IMR-90 (cell line): Measurements from ENCODE around the gene SLC22A4. TPM values are rescaled to one million over a fixed set of nuclear protein-coding genes. Genes with fewer than 3 reads are reported as not detected.

Experiments used
- ATAC-seq: fragments of 200-7000 bp; cut with Tn5 transposase; 2 replicates; pipeline ENCODE4 v1.9.1; 2020; ENCODE audit warnings: low read depth, mild to moderate bottlenecking, moderate library complexity
- BruUV-seq: library from RNA; stranded (reverse); fragments of 400-500 nt; replicated peaks from 2 replicates; lab custom pipeline; 2021; lab: Mats Ljungman, UMichigan
- CTCF ChIA-PET: fragments of 300-600 bp; formaldehyde crosslinking; extraction: SDS; loops from one replicate; lab custom pipeline; 2021; ENCODE audit warnings: antibody characterized with exemption; lab: Yijun Ruan, JAX
- POLR2A ChIA-PET: fragments of 300-600 bp; sonication (Branson Sonifier 250); formaldehyde crosslinking; loops from one replicate; lab custom pipeline; 2022; ENCODE audit warnings: antibody characterized with exemption; ENCODE audit not compliant: unreplicated experiment; lab: Charles Lee
- DNase-seq: peaks from one replicate; pipeline ENCODE4 v3.0.0; 2013
- H2AFZ ChIP-seq: replicated peaks from 2 replicates; pipeline ENCODE3; 2013; ENCODE audit warnings: low read length, mild to moderate bottlenecking; ENCODE audit not compliant: poor library complexity
- H2AK5ac ChIP-seq: 2 replicates; pipeline ENCODE4 v1.6.1; 2013; ENCODE audit warnings: low read depth, low read length, inconsistent platforms
- H2AK9ac ChIP-seq: replicated peaks from 2 replicates; pipeline ENCODE3; 2013; ENCODE audit warnings: mild to moderate bottlenecking, low read depth, low read length, moderate library complexity; ENCODE audit not compliant: poor library complexity
- H2BK120ac ChIP-seq: 2 replicates; pipeline ENCODE4 v1.6.1; 2013; ENCODE audit warnings: low read depth, low read length, inconsistent platforms
- H2BK15ac ChIP-seq: 3 replicates; pipeline ENCODE4 v1.6.1; 2013; ENCODE audit warnings: low read depth, low read length, inconsistent platforms
- H2BK20ac ChIP-seq: 2 replicates; pipeline ENCODE4 v1.6.1; 2013; ENCODE audit warnings: low read depth, mild to moderate bottlenecking, inconsistent platforms, low read length, moderate library complexity
- H2BK5ac ChIP-seq: 2 replicates; pipeline ENCODE4 v1.6.1; 2013; ENCODE audit warnings: mild to moderate bottlenecking, low read depth, low read length, inconsistent platforms; ENCODE audit not compliant: poor library complexity, severe bottlenecking
- H3K14ac ChIP-seq: replicated peaks from 2 replicates; pipeline ENCODE4 v1.6.1; 2013; ENCODE audit warnings: low read depth, low read length, inconsistent platforms
- H3K18ac ChIP-seq: 2 replicates; pipeline ENCODE4 v1.6.1; 2013; ENCODE audit warnings: low read depth, low read length, control low read depth
- H3K23ac ChIP-seq: 2 replicates; pipeline ENCODE4 v1.6.1; 2013; ENCODE audit warnings: low read depth, low read length, inconsistent platforms
- H3K27ac ChIP-seq: 2 replicates; pipeline ENCODE4 v1.5.1; 2013; ENCODE audit warnings: mild to moderate bottlenecking, control low read depth, low read length; ENCODE audit not compliant: insufficient read depth
- H3K27me3 ChIP-seq: 2 replicates; pipeline ENCODE4 v1.6.1; 2013; ENCODE audit warnings: low read length; ENCODE audit not compliant: control insufficient read depth, insufficient read depth
- H3K36me3 ChIP-seq: 2 replicates; pipeline ENCODE4 v1.6.1; 2013; ENCODE audit warnings: low read length, mixed read lengths; ENCODE audit not compliant: control insufficient read depth, insufficient read depth
- H3K4ac ChIP-seq: 2 replicates; pipeline ENCODE4 v1.6.1; 2013; ENCODE audit warnings: low read depth, low read length, inconsistent platforms
- H3K4me1 ChIP-seq: 2 replicates; pipeline ENCODE4 v1.6.1; 2013; ENCODE audit warnings: low read length, mixed read lengths; ENCODE audit not compliant: control insufficient read depth, insufficient read depth
- H3K4me2 ChIP-seq: 2 replicates; pipeline ENCODE4 v1.6.1; 2013; ENCODE audit warnings: low read depth, mild to moderate bottlenecking, control low read depth, low read length, moderate library complexity
- H3K4me3 ChIP-seq: 2 replicates; pipeline ENCODE4 v1.5.1; 2013; ENCODE audit warnings: low read depth, mild to moderate bottlenecking, control low read depth, low read length, moderate library complexity; ENCODE audit not compliant: insufficient read depth
- H3K56ac ChIP-seq: 2 replicates; pipeline ENCODE4 v1.6.1; 2013; ENCODE audit warnings: low read length, inconsistent platforms; ENCODE audit not compliant: insufficient read depth; ENCODE audit errors: extremely low read depth
- H3K79me1 ChIP-seq, 2 experiments: 2 replicates each; pipeline ENCODE4 v1.6.1; 2013; ENCODE audit warnings: low read length in 2 of 2, inconsistent platforms in 1 of 2, low read depth in 1 of 2
- H3K9ac ChIP-seq: 2 replicates; pipeline ENCODE4 v1.6.1; 2013; ENCODE audit warnings: low read depth, low read length, control low read depth
- H3K9me1 ChIP-seq: 2 replicates; pipeline ENCODE4 v1.6.1; 2013; ENCODE audit warnings: low read length, inconsistent platforms; ENCODE audit not compliant: insufficient read depth
- H3K9me3 ChIP-seq: 2 replicates; pipeline ENCODE4 v1.6.1; 2013; ENCODE audit warnings: low read length; ENCODE audit not compliant: control insufficient read depth, insufficient read depth
- H4K20me1 ChIP-seq: 2 replicates; pipeline ENCODE4 v1.6.1; 2013; ENCODE audit warnings: low read length, inconsistent platforms; ENCODE audit not compliant: insufficient read depth
- H4K5ac ChIP-seq: 2 replicates; pipeline ENCODE4 v1.6.1; 2013; ENCODE audit warnings: mild to moderate bottlenecking, low read depth, low read length, control low read depth
- H4K8ac ChIP-seq, 2 experiments: 2 replicates each; pipeline ENCODE4 v1.6.1; 2013; ENCODE audit warnings: low read depth in 2 of 2, low read length in 2 of 2, control low read depth in 1 of 2, inconsistent platforms in 1 of 2
- H4K91ac ChIP-seq: 2 replicates; pipeline ENCODE4 v1.6.1; 2013; ENCODE audit warnings: low read depth, low read length, inconsistent platforms; ENCODE audit not compliant: insufficient read depth
- CHD1 ChIP-seq: IDR thresholded peaks from 2 replicates; pipeline ENCODE4 v1.6.1; 2012; ENCODE audit warnings: low read depth, low read length, improper control_type of control experiment
- MXI1 ChIP-seq: IDR thresholded peaks from 2 replicates; pipeline ENCODE4 v1.6.1; 2012; ENCODE audit warnings: low read depth, mild to moderate bottlenecking, low read length, moderate library complexity, borderline replicate concordance
- NFE2L2 ChIP-seq: fragments of 150-350 bp; IDR thresholded peaks from 2 replicates; pipeline ENCODE4 v1.6.1; 2016; ENCODE audit warnings: low read depth, mild to moderate bottlenecking, low read length
- POLR2A ChIP-seq: IDR thresholded peaks from 2 replicates; pipeline ENCODE4 v1.6.1; 2012; ENCODE audit warnings: mild to moderate bottlenecking, low read depth, low read length
- RCOR1 ChIP-seq: IDR thresholded peaks from 2 replicates; pipeline ENCODE4 v1.6.1; 2012; ENCODE audit warnings: mild to moderate bottlenecking, low read length, improper control_type of control experiment; ENCODE audit not compliant: insufficient replicate concordance
- SMC3 ChIP-seq: fragments of 150-350 bp; IDR thresholded peaks from 2 replicates; pipeline ENCODE4 v1.6.1; 2016; ENCODE audit warnings: low read depth, mild to moderate bottlenecking, antibody characterized with exemption, low read length, moderate library complexity
- WGBS, 2 experiments: methylation state at CpG; one replicate each; pipeline versions ENCODE4 v1.1.5 to v1.1.7; 2013; ENCODE audit warnings: missing lambda C conversion rate in 2 of 2; ENCODE audit not compliant: insufficient read length in 1 of 2; ENCODE audit errors: extremely low coverage in 2 of 2; 5-methylcytosine and 5-hydroxymethylcytosine counted together
- dilution Hi-C: fragments of 300-500 bp; cut with HindIII; formaldehyde crosslinking; loops from one replicate; pipeline ENCODE4 v1.14.3; 2018; ENCODE audit warnings: low sequenced_read_pairs; ENCODE audit not compliant: unreplicated experiment
- in situ Hi-C: fragments of 300-500 bp; cut with MboI; formaldehyde crosslinking; loops from 3 replicates; pipeline ENCODE4 v1.14.3; 2019; ENCODE audit warnings: low sequenced_read_pairs, inconsistent platforms, mixed read lengths
- intact Hi-C: fragments of 100-400 bp; cut with micrococcal nuclease; formaldehyde crosslinking; loops from 2 replicates; pipeline ENCODE4 v1.10.0; 2022
- polyA plus RNA-seq, 3 experiments: library from polyadenylated mRNA; depleted of rRNA; stranded (reverse); fragments of >200 nt; gene quantifications; 2 replicates each; pipeline ENCODE4 v1.2.3, GENCODE V29; 2012; ENCODE audit warnings: low replicate concordance in 1 of 3
- total RNA-seq: library from RNA; depleted of rRNA; stranded (reverse); fragments of >200 nt; gene quantifications from 2 replicates; pipeline ENCODE4 v1.2.3, GENCODE V29; 2012
- TF ChIP-seq, protein P1 (sequence below): fragments of 150-350 bp; IDR thresholded peaks from 2 replicates; pipeline ENCODE4 v1.6.1; 2017; ENCODE audit warnings: mild to moderate bottlenecking, antibody characterized with exemption, low read length, low read depth

SLC22A4 gene
- total and polyA plus RNA-seq, 2 of the 4 experiments (the other 2 are of a cell fraction) = 2.6 to 3.2 TPM

- Histone ChIP-seq H3K9me1 (peaks cover 50% of the 10 kb centered on the region), H3K9me3 (no peaks in the 10 kb centered on the region), H2AFZ (no peak overlapping the region), H3K14ac (peak overlapping the region; percentile 85), H3K4ac (peak overlapping the region; percentile 85), H3K79me1 (peaks cover 20 to 58% of the 10 kb centered on the region in 2 experiments), H2BK20ac (no peak overlapping the region), H2BK120ac (peak overlapping the region; percentile 39), H3K36me3 (peaks cover 66% of the 10 kb centered on the region), H2AK9ac (peak overlapping the region; percentile 87), H3K4me2 (no peak overlapping the region), H4K8ac (peak overlapping the region in 1 of 2 experiments; percentile 66; a peak in 3 of 4 replicates), H4K20me1 (peaks cover 3% of the 10 kb centered on the region), H3K4me3 (no peak overlapping the region), H3K4me1 (peaks cover 37% of the 10 kb centered on the region), H3K56ac (no peak overlapping the region), H4K91ac (peak overlapping the region; percentile 73), H3K23ac (peak overlapping the region; percentile 46; the same call in 1 of the 2 replicates), H2AK5ac (peak overlapping the region; percentile 87), H2BK5ac (peak overlapping the region; percentile 62), H3K27ac (0 out of 2 replicates have a peak overlapping the region, but pooled peaks have one; percentile 3), H4K5ac (no peak overlapping the region; the same call in 1 of the 2 replicates), H3K9ac (no peak overlapping the region), H3K18ac (0 out of 2 replicates have a peak overlapping the region, but pooled peaks have one; percentile 13), H3K27me3 (no peaks in the 10 kb centered on the region), H2BK15ac (peak overlapping the region; percentile 11; the same call in 1 of the 3 replicates)
- no peak for DNase-seq
- TF ChIP-seq MXI1 (no peak), NFE2L2 (no peak), SMC3 (no peak), CHD1 (no peak), RCOR1 (no peak), POLR2A (no peak)
- TF ChIP-seq, protein P1, sequence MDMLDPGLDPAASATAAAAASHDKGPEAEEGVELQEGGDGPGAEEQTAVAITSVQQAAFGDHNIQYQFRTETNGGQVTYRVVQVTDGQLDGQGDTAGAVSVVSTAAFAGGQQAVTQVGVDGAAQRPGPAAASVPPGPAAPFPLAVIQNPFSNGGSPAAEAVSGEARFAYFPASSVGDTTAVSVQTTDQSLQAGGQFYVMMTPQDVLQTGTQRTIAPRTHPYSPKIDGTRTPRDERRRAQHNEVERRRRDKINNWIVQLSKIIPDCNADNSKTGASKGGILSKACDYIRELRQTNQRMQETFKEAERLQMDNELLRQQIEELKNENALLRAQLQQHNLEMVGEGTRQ = no peak
- WGBS, 2 experiments = 100% methylated on average over 1 of the region's 3 CpGs; no CpG with 5 or more reads in 1 of the 2 experiments
- intact Hi-C loops (loop anchor here (2.0 kb wide), 1 partner anchor 99 kb away; the partner anchor contains the start of gene SLC22A5), in situ Hi-C loops (no loop called here), dilution Hi-C loops (no loop called here)
- ATAC-seq = no peak
- ChIA-PET POLR2A (interaction anchor here (0.6 to 1.0 kb wide), 2 partner anchors 10 to 188 kb away, joined by 3 to 8 read pairs; no protein-coding TSS in a partner anchor), CTCF (no interaction called here)
- BruUV-seq = no TSS peak
These were observed 24.4 kb upstream of the SLC22A4 start for GRCh38 chr5:132269635-132270334.
